Measurements from ENCODE around the gene PPP1R3F.
A peak's percentile ranks its signal among the peaks of the same experiment; 100 is the strongest.

Gene PPP1R3F, protein sequence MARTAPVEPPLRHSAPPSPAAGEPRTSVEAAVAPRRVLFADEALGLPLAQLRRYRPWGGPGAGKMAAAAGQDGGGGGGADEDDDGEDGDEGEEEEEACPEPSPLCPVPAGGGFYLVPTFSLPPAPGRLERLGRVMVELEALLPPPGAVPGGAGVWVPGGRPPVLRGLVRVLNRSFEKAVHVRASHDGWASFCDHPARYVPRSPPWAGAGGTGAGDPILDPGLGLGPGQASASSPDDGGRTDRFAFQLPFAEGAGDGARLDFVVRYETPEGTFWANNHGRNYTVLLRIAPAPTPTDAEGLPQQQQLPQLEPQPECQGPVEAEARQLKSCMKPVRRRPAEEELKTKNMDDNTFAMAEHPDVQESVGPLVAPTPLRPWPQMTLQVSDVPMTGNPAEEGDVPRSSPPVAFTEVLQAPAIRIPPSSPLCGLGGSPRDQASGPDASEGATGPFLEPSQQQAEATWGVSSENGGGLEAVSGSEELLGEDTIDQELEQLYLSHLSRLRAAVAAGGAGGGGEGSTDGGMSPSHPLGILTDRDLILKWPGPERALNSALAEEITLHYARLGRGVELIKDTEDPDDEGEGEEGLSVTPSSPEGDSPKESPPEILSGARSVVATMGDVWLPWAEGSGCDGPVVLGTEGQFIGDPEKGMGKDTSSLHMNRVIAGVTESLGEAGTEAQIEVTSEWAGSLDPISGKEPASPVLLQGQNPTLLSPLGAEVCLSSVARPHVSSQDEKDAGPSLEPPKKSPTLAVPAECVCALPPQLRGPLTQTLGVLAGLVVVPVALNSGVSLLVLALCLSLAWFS

DNA sequence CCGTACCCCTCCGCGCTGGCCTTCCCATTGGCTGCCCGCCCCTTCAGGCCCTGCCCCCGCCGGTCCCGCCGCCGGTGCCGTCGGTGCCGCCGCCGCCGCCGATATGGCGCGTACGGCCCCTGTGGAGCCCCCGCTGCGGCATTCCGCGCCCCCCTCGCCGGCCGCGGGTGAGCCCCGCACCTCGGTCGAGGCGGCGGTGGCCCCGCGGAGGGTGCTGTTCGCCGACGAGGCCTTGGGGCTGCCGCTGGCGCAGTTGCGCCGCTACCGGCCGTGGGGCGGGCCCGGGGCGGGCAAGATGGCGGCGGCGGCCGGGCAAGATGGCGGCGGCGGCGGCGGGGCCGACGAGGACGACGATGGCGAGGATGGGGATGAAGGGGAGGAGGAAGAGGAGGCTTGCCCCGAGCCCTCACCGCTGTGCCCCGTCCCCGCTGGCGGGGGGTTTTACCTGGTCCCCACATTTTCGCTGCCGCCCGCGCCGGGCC is at the start of gene PPP1R3F:
Gene PPP1R3F (plus strand): TSS at position 27 of the 482 bp plus-strand sequence. CDS start 77 bp downstream, at position 104.
- DNase-seq = no peak

DNA sequence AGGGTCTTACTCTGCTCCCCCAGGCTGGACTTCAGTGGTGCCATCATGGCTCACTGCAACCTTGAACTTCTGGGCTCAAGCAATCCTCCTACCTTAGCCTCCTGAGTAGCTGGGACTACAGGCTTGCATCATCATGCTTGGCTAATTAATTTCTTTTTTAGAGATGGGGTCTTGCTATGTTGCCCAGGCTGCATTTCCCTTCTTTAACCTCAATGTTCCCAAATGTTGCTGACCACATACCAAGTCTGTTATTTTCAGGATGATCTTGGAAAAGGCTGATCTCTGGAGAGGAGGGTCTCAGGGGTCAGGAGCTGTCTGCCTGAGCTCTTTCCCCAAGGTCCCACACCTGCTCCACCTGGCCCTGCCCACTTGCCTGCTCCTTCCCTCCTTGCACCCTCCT is 49.5 kb upstream of the PPP1R3F start:
- DNase-seq = no peak

DNA sequence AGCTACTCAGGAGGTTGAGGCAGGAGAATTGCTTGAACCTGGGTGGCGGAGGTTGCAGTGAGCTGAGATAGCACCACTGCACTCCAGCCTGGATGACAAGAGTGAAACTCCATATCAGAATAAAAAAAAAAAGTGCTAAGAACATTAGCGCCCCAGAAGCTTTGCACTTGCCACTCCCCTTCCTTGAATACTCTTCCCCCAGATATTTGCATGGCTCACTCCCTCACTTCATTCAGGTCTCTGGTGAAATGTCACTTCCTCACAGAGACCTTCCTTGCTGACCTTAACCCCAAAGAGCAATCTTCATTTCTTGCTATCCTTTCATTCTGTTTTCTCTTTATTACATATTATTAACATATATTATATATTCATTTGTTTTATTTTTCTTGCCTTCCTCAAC is 47.7 kb upstream of the PPP1R3F start:
- no peak for DNase-seq

DNA sequence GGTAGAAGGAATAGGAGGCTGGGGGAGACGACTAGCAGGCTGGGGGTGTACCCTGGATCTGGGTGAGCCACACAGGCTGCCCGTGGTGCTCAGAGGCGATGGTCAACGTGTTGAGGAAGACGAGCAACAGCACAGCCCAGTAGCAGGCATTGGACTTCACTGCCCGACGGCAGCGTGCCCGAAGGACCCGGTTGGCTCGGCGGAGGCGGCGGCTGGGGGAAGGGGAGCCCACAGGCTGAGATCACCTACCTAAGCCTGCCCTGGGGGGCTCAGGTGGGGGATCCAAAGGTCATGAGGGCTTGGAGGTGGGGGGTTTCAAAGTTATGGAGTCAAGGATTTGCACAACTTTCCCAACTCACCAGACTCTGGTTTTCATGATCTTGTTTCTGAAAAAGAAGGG is 43.7 kb upstream of the PPP1R3F start:
- DNase-seq = no peak

GRCh38 chrX:49226946-49227345 is 42.6 kb upstream of the PPP1R3F start:
- no peak for DNase-seq

GRCh38 chrX:49227726-49228125 is 41.9 kb upstream of the PPP1R3F start:
- DNase-seq = no peak

DNA sequence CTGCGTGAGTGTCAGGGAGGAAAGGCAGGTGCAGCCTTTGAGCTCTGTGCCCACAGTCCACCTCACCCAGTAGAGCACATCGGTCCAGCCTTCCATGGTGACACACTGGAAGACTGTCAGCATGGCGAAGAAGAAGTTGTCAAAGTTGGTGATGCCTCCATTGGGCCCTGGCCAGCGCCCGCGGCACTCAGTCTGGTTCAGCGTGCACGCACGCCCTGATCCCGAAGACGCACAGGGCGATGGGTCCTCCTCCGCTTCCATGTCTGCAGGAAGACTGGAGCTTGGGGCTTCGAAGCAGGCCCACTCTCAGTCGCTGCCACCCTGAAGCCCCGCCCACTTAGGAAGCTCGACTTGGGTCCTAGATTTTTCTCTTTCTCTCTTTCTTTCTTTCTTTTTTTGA is 41.4 kb upstream of the PPP1R3F start:
- no peak for DNase-seq

DNA sequence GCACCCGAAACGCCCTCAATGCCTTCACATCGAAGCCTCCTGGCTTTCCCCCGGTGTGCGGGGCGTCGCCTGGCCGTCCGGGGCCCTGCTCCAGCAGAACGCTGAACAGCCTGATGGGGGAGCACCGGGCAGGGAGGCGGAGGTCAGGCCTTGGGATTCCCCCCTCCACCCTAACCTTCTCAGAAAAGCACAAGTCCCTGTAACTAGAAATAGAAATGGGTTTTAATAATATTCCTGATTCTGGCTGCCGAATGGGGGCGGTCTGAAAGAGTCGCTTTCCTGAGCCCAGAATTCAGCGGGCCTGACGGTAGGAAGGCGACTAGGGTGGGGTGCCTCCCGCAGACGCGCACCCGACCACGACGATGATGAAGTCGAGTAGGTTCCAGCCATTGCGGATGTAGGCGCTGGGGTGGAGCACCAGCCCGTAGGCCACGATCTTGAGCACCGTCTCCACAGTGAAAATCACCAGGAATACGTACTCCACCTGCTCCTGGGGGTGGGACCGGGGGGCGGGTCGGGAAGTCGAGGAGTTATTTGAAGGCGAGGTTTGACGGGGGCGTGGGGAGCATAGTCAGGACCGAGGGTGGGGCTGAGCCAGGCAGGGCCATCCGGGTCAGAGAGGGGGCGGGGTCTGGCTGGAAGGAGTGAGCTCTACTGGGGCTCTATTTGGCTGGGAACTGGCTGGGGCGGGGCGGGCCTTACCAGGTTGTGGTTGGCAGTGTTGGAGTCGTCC is 38.9 kb upstream of the PPP1R3F start:
- peak; percentile 46 for DNase-seq

GRCh38 chrX:49231333-49232000 is 38.1 kb upstream of the PPP1R3F start:
- DNase-seq = no peak

GRCh38 chrX:49232525-49232924 is 37.1 kb upstream of the PPP1R3F start:
- no peak for DNase-seq

DNA sequence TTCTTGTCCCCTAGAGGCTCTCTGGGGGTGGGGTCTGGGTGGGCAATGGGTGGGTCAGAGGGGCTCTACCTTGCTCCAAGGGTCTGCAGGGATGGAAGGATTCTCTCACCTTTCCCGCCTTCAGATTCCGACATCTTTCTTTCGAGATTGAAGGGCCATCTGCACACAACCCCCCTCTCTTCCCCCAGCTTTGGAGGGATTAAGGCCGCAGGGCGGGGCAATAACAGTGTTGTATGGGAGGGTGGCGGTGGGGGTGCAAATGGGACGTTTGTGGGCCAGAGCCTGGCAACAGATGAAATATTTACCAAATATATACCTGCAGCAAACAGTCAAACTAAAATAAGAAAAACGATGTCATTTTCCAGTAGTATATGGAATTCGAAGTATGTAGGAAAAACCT is 36.4 kb upstream of the PPP1R3F start, which contains the start of gene CACNA1F:
Gene CACNA1F (minus strand): TSS at position 165 of the 400 bp plus-strand sequence. CDS start 31 bp downstream, at position 134.
- DNase-seq = no peak

DNA sequence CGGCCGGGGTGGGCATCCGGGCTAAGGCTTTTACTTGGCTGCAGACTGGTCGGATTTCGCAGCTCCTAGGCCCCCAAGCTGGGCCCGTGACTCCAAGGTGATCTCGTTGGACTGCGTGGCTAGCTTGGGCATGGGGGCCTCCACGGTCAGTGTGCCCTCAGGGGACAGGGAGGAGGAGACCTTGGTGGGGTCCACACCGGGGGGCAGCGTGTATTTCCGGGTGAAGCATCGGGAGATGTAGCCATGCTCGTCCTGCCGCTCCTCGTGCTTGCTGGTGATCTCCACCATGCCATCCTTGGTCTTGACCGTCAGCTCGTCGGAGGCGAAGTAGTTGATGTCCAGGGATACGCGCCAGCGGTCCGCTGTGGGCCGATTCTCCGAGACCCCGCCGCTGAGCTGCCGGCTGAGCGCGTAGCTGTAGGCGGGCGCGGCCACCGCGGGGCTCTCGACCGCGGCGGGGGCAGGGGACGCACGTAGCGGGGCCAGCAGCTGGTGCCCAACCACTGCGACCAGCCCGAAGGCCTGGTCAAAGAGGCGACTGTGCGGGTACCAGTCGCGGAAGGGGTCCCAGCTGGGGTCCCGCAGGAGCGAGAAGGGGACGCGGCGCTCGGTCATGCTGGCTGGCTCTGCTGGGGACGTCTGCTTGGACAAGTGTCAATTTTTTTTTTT is 35.6 kb upstream of the PPP1R3F start:
- DNase-seq = no peak

DNA sequence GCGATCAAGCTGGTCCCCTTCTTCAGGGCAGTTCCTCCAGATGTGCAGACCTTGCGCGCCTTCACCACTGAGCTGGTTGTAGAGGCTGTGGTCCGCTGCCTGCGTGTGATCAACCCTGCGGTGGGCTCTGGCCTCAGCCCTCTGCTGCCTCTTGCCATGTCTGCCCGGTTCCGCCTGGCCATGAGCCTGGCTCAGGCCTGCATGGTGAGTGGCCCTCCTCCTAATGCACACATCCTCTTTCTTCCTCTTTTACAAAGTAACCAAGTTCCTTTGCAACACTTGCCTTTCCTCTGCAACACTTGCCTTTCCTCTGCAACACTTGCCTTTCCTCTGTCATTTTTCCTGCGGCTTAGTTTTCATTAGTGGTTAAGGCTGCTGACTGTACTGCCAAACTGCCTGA is 32.5 kb upstream of the PPP1R3F start:
- no peak for DNase-seq

GRCh38 chrX:49238735-49239134 is 30.9 kb upstream of the PPP1R3F start:
- no peak for DNase-seq

- DNase-seq = no peak
These were observed 27.0 kb upstream of the PPP1R3F start for GRCh38 chrX:49242545-49243066.

DNA sequence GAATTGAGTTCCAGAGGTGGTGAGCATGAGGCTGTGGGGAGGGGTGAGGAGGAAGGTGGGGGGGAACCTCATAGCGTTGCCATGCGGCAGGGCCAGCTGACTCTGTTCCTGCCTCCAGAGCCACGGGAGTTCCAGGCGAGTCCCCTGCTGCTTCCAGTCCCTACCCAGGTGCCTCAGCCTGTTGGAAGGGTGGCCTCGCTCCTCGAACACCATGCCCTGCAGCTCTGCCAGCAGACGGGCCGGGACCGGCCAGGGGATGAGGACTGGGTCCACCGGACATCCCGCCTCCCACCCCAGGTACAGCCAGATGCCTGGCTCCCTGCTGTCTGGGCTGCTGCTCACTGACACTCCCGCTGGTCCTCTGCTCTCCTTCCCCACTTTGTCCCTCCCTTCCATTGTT is 26.4 kb upstream of the PPP1R3F start:
- DNase-seq = no peak

DNA sequence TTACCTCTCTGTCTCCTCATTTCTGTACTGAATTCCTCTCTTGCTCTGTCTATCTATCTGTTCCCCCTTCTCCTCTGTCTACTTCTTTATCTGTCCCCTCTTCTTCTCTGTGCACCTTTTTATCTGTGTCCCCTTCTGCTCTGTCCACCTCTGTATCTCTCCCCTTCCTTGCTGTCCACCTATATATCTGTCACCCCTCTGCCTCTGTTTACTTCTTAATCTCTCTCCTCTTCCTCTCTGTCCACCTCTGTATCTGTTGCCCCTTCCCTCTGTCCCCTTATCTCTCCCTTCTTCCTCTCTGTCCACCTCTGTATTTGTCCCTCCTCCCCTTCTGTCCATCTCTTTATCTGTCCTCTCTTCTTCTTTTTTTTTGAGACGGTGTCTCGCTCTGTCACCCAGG is 25.4 kb upstream of the PPP1R3F start:
- DNase-seq = no peak

GRCh38 chrX:49246541-49246940 is 23.1 kb upstream of the PPP1R3F start:
- no peak for DNase-seq

- DNase-seq = no peak
These were observed 22.2 kb upstream of the PPP1R3F start for GRCh38 chrX:49247346-49247745.

DNA sequence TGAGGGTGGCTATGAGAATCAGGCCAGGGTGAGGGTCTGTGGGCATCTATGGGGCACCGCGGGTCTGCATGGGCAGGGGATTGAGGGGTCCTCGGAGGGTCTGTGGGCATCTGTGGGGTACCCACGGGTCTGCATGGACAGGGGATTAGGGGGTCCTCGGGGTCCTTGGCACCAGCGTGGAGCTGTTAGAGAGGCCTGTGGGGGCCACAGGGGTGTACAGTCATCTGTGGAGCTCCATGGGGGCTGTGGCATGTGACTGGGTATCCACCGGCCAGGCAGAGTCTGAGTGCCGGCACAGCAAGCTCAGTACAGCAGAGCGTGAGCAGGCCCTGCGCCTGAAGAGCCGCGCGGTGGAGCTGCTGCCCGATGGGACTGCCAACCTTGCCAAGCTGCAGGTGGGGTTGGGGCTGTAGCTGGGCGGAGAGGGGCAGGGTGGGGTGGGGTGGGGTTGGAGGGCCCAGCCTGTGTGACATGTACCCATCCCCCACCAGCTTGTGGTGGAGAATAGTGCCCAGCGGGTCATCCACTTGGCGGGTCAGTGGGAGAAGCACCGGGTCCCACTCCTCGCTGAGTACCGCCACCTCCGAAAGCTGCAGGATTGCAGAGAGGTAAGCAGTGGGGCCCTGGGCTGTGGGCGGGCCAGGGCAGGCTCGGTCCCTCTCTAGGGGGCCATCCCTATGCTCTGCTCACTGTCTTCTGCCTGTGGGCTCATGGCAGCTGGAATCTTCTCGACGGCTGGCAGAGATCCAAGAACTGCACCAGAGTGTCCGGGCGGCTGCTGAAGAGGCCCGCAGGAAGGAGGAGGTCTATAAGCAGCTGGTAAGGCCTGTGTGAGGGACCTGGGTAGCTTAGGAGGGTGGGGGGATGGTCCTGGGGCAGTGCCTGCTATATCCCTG is 21.4 kb upstream of the PPP1R3F start:
- DNase-seq = no peak

GRCh38 chrX:49249071-49249470 is 20.5 kb upstream of the PPP1R3F start:
- no peak for DNase-seq
